Measurements from ENCODE around the gene MMRN2.

GRCh38 chr10:86967481-86967941, 10.1 kb upstream of the MMRN2 start:
- TF ChIP-seq REST (IDR thresholded peaks at IDR 0.05; ENCODE audit: low read depth, low read length) (no peak), SMC3 (IDR thresholded peaks at IDR 0.05; ENCODE audit: low read depth, low read length) (no peak), CTCF (IDR thresholded peaks at IDR 0.05) (no peak), RAD21 (IDR thresholded peaks at IDR 0.05; ENCODE audit: low read length) (no peak), MAX (IDR thresholded peaks at IDR 0.05; ENCODE audit: low read depth) (no peak), CHD2 (IDR thresholded peaks at IDR 0.05; ENCODE audit: low read length, partially characterized antibody) (no peak), POLR2AphosphoS5 (IDR thresholded peaks at IDR 0.05; ENCODE audit: low read depth, low read length) (no peak), USF2 (IDR thresholded peaks at IDR 0.05; ENCODE audit: borderline replicate concordance, low read depth, low read length) (no peak)
